H9 (cell line): ENCODE data around the gene PRF1. TPM values are rescaled to one million over a fixed set of nuclear protein-coding genes. Genes with fewer than 3 reads are reported as not detected.

Experiments used
- DNase-seq: peaks from one replicate; pipeline ENCODE4 v3.0.0-alpha.2; 2017
- H2AFZ ChIP-seq: one replicate; pipeline ENCODE4 v1.6.1; 2013; ENCODE audit warnings: mild to moderate bottlenecking, low read length, control low read depth, moderate library complexity
- H2AK5ac ChIP-seq: 2 replicates; pipeline ENCODE4 v1.6.1; 2013; ENCODE audit warnings: low read length, control low read depth, mixed read lengths; ENCODE audit not compliant: insufficient read length
- H2BK120ac ChIP-seq: one replicate; pipeline ENCODE4 v1.6.1; 2013; ENCODE audit warnings: low read depth, mild to moderate bottlenecking, low read length, control low read depth, inconsistent platforms; ENCODE audit not compliant: poor library complexity, severe bottlenecking
- H2BK12ac ChIP-seq: 2 replicates; pipeline ENCODE4 v1.6.1; 2013; ENCODE audit warnings: low read length, control low read depth, mixed read lengths, low read depth; ENCODE audit not compliant: insufficient read length
- H2BK15ac ChIP-seq: 2 replicates; pipeline ENCODE4 v1.6.1; 2013; ENCODE audit warnings: low read depth, low read length, control low read depth
- H2BK20ac ChIP-seq: one replicate; pipeline ENCODE4 v1.6.1; 2013; ENCODE audit warnings: low read depth, mild to moderate bottlenecking, low read length, control low read depth, inconsistent platforms; ENCODE audit not compliant: poor library complexity, severe bottlenecking
- H2BK5ac ChIP-seq: 2 replicates; pipeline ENCODE4 v1.6.1; 2013; ENCODE audit warnings: low read length, control low read depth, mixed read lengths; ENCODE audit not compliant: insufficient read length
- H3K14ac ChIP-seq: 2 replicates; pipeline ENCODE4 v1.6.1; 2013; ENCODE audit warnings: low read length, control low read depth; ENCODE audit not compliant: insufficient read depth
- H3K18ac ChIP-seq: 2 replicates; pipeline ENCODE4 v1.6.1; 2013; ENCODE audit warnings: low read depth, mild to moderate bottlenecking, mixed read lengths, low read length, control low read depth; ENCODE audit not compliant: insufficient read length
- H3K23ac ChIP-seq: 2 replicates; pipeline ENCODE4 v1.6.1; 2013; ENCODE audit warnings: low read length, control low read depth, mixed read lengths, low read depth; ENCODE audit not compliant: insufficient read length
- H3K23me2 ChIP-seq: 2 replicates; pipeline ENCODE4 v1.6.1; 2013; ENCODE audit warnings: low read depth, mild to moderate bottlenecking, mixed read lengths, low read length, control low read depth; ENCODE audit not compliant: insufficient read length, poor library complexity, severe bottlenecking
- H3K27ac ChIP-seq: 2 replicates; pipeline ENCODE4 v1.5.1; 2013; ENCODE audit warnings: low read length, control low read depth, mixed read lengths, low read depth; ENCODE audit not compliant: insufficient read length
- H3K27me3 ChIP-seq: 2 replicates; pipeline ENCODE4 v1.6.1; 2013; ENCODE audit warnings: low read length, control low read depth, inconsistent platforms; ENCODE audit not compliant: insufficient read depth
- H3K4ac ChIP-seq: 2 replicates; pipeline ENCODE4 v1.6.1; 2013; ENCODE audit warnings: low read depth, mild to moderate bottlenecking, control low read depth, inconsistent platforms, low read length, moderate library complexity
- H3K4me1 ChIP-seq: 2 replicates; pipeline ENCODE4 v1.6.1; 2013; ENCODE audit warnings: low read length, control low read depth, inconsistent platforms; ENCODE audit not compliant: insufficient read depth
- H3K4me2 ChIP-seq: 2 replicates; pipeline ENCODE4 v1.6.1; 2013; ENCODE audit warnings: low read length, control low read depth, mixed read lengths; ENCODE audit not compliant: insufficient read length, insufficient read depth
- H3K56ac ChIP-seq: 2 replicates; pipeline ENCODE4 v1.6.1; 2013; ENCODE audit warnings: low read depth, mild to moderate bottlenecking, mixed read lengths, low read length, control low read depth; ENCODE audit not compliant: insufficient read length
- H3K79me1 ChIP-seq: 2 replicates; pipeline ENCODE4 v1.6.1; 2013; ENCODE audit warnings: low read depth, mild to moderate bottlenecking, moderate library complexity, low read length, control low read depth, inconsistent platforms; ENCODE audit not compliant: insufficient read depth, poor library complexity, severe bottlenecking
- H3K79me2 ChIP-seq: 2 replicates; pipeline ENCODE4 v1.6.1; 2013; ENCODE audit warnings: low read length, control low read depth, inconsistent platforms; ENCODE audit not compliant: insufficient read depth
- H3K9ac ChIP-seq: 2 replicates; pipeline ENCODE4 v1.6.1; 2013; ENCODE audit warnings: low read length, control low read depth, mixed read lengths; ENCODE audit not compliant: insufficient read length; ENCODE audit errors: extremely low read depth
- H3K9me3 ChIP-seq: one replicate; pipeline ENCODE4 v1.6.1; 2013; ENCODE audit warnings: low read depth, low read length, inconsistent platforms; ENCODE audit not compliant: control insufficient read depth
- H3T11ph ChIP-seq: one replicate; pipeline ENCODE4 v1.6.1; 2013; ENCODE audit warnings: mild to moderate bottlenecking, low read length, control low read depth, inconsistent platforms
- H4K20me1 ChIP-seq: one replicate; pipeline ENCODE4 v1.6.1; 2013; ENCODE audit not compliant: control insufficient read depth, insufficient read length, insufficient read depth
- H4K5ac ChIP-seq: 2 replicates; pipeline ENCODE4 v1.6.1; 2013; ENCODE audit warnings: low read depth, mild to moderate bottlenecking, mixed read lengths, low read length, control low read depth; ENCODE audit not compliant: insufficient read length
- H4K8ac ChIP-seq: replicated peaks from 2 replicates; pipeline ENCODE4 v1.6.1; 2013; ENCODE audit warnings: low read length, control low read depth, mixed read lengths, low read depth; ENCODE audit not compliant: insufficient read length
- H4K91ac ChIP-seq: 2 replicates; pipeline ENCODE4 v1.6.1; 2013; ENCODE audit warnings: low read depth, mild to moderate bottlenecking, moderate library complexity, mixed read lengths, low read length, control low read depth; ENCODE audit not compliant: insufficient read length
- H3K27ac Mint-ChIP-seq, 3 experiments: 2 replicates in 2 of 3; 3 replicates in 1 of 3; pipeline ENCODE4 v1.8.0; 2020 to 2021; ENCODE audit warnings: mixed read lengths in 3 of 3, mild to moderate bottlenecking in 1 of 3, moderate library complexity in 1 of 3
- H3K27me3 Mint-ChIP-seq: 2 replicates; pipeline ENCODE4 v1.8.0; 2021; ENCODE audit warnings: low read depth, mild to moderate bottlenecking, moderate library complexity, mixed read lengths
- H3K36me3 Mint-ChIP-seq, 3 experiments: 2 replicates in 2 of 3; 3 replicates in 1 of 3; pipeline ENCODE4 v1.8.0; 2020 to 2021; ENCODE audit warnings: low read depth in 3 of 3, mixed read lengths in 3 of 3; ENCODE audit not compliant: insufficient read depth in 1 of 3
- H3K4me1 Mint-ChIP-seq, 2 experiments: 2 replicates each; pipeline ENCODE4 v1.8.0; 2020; ENCODE audit warnings: mixed read lengths in 2 of 2
- H3K4me3 Mint-ChIP-seq, 2 experiments: 2 replicates in 1 of 2; 3 replicates in 1 of 2; pipeline ENCODE4 v1.8.0; 2020 to 2021; ENCODE audit warnings: mild to moderate bottlenecking in 2 of 2, mixed read lengths in 2 of 2, moderate library complexity in 1 of 2
- H3K9me3 Mint-ChIP-seq, 2 experiments: 2 replicates in 1 of 2; 3 replicates in 1 of 2; pipeline ENCODE4 v1.8.0; 2020; ENCODE audit warnings: mild to moderate bottlenecking in 2 of 2, mixed read lengths in 2 of 2, moderate library complexity in 1 of 2
- CTCF ChIP-seq: fragments of 200-600 bp; sonication (generic); conservative IDR thresholded peaks from 3 replicates; pipeline ENCODE4 v1.8.0; 2021; ENCODE audit warnings: antibody characterized with exemption, mild to moderate bottlenecking
- WGBS: extraction: QIAGEN DNeasy Blood & Tissue Kit; methylation state at CpG from one replicate; pipeline ENCODE4 v1.1.7; 2013; ENCODE audit warnings: missing lambda C conversion rate, low lambda C conversion rate, mixed read lengths; ENCODE audit not compliant: insufficient read length; ENCODE audit errors: extremely low coverage; 5-methylcytosine and 5-hydroxymethylcytosine counted together
- total RNA-seq: library from RNA; stranded (reverse); gene quantifications from 2 replicates; pipeline ENCODE4 v1.2.1, GENCODE V29; 2021

Gene PRF1
- total RNA-seq, 1 experiment from 2014 or later, result not detected

GRCh38 chr10:70621503-70622078 lies 19.1 kb upstream of the PRF1 start:
- H4K91ac ChIP-seq, result no peak overlapping the region
- no peak overlapping the region for H2AK5ac ChIP-seq
- H3K9ac ChIP-seq, result no peak overlapping the region
- H2BK12ac ChIP-seq, result no peak overlapping the region
- H3K27me3 Mint-ChIP-seq, result no peaks in the 10 kb centered on the region
- H3K36me3 Mint-ChIP-seq, result peaks cover 12 to 24% (median 21%) of the 10 kb centered on the region in 3 experiments
- WGBS, result no CpG with 5 or more reads among the region's 4 CpGs
- no peaks in the 10 kb centered on the region for H3K79me1 ChIP-seq
- no peak overlapping the region for H3K14ac ChIP-seq
- no peak overlapping the region for H2BK20ac ChIP-seq
- H3K4me1 ChIP-seq, result peaks cover 8% of the 10 kb centered on the region
- H3K23ac ChIP-seq, result no peak overlapping the region
- H4K8ac ChIP-seq, result no peak overlapping the region
- DNase-seq, result no peak
- no peaks in the 10 kb centered on the region for H3K27me3 ChIP-seq
- no peak overlapping the region for H3K4ac ChIP-seq
- no peak overlapping the region for H2BK5ac ChIP-seq
- no peaks in the 10 kb centered on the region for H3K79me2 ChIP-seq
- H3K56ac ChIP-seq, result no peak overlapping the region
- no peak overlapping the region for H2BK120ac ChIP-seq
- no peak overlapping the region for H3K27ac ChIP-seq
- H3K4me2 ChIP-seq, result no peak overlapping the region
- no peak overlapping the region for H3K27ac Mint-ChIP-seq
- no peak overlapping the region for H4K5ac ChIP-seq
- H4K20me1 ChIP-seq, result no peaks in the 10 kb centered on the region
- H3K18ac ChIP-seq, result no peak overlapping the region
- H3K9me3 Mint-ChIP-seq, result peaks cover 22 to 24% of the 10 kb centered on the region in 2 experiments
- H2BK15ac ChIP-seq, result no peak overlapping the region
- H3K4me3 Mint-ChIP-seq, result no peak overlapping the region
- no peak overlapping the region for H3T11ph ChIP-seq
- peaks cover 7% of the 10 kb centered on the region for H3K9me3 ChIP-seq
- TF ChIP-seq CTCF, result no peak
- H3K4me1 Mint-ChIP-seq, result peaks cover 30 to 41% of the 10 kb centered on the region in 2 experiments
- no peak overlapping the region for H2AFZ ChIP-seq
- no peaks in the 10 kb centered on the region for H3K23me2 ChIP-seq
